ENCODE measurements around the gene GDF2. TPM values are rescaled to one million over a fixed set of nuclear protein-coding genes. Genes with fewer than 3 reads are reported as not detected.

GDF2 gene
- total RNA-seq, 4 donors from 2014 or later: not detected

DNA sequence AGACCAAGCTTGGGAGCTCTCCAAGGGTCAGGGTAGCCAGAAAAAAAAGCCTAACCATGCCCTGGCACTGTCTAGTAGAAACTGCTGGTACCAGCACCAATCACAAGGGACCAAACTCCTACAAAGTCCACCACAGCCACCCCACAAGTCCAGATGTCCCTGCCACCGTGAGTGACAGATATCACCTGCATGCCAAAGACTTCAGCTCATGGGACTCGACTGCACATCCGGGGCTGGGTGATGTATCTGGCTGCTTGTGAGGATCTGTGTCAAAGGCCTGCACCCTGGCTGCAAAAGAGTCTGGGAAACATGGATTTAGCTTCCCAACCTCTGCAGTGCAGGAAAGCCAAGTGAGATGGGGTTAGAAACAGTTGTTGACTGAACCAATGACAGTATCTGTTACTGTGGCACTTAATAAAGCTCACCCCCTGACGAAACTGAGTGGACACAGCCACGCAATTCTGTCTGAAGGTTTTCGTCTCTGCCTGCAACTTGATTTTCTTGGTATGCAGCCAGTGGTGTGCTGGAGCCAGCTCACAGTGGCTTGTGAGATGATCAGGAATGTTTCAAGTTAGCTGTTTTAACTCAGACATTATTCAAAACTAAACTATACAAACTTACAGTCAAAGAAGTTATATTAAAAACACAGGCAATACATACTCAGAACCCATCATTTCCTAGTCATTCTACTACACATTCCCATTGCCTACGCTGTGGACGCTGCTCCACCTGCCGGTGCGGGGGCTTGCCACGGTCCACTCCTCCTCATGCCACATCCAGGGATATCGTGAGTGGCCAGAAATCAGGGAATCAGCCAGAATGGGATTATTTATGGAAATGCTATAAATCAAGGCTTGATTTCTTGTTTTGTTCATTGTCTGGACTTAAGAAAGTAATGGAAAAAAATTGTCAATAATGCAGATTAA lies 52.6 kb downstream of the GDF2 start:
- intact Hi-C loops (cut with DNase I): no loop called here
- no peak for DNase-seq
- Histone ChIP-seq H3K4me3 (no peak overlapping the region), H3K9me3 (no peaks in the 10 kb centered on the region), H3K36me3 (no peaks in the 10 kb centered on the region), H3K27ac (no peak overlapping the region), H3K4me1 (no peaks in the 10 kb centered on the region), H3K27me3 (peaks cover 0 to 19% (median 0%) of the 10 kb centered on the region in 4 donors)
- TF ChIP-seq POLR2A (IDR thresholded peaks at IDR 0.05) (no peak), CTCF (IDR thresholded peaks at IDR 0.05) (no peak)
- WGBS, 2 donors: 59 to 74% methylated on average over 9 to 10 of the region's 12 CpGs

GRCh38 chr10:47376522-47377220 lies 54.4 kb downstream of the GDF2 start:
- H3K27me3 ChIP-seq: peaks cover 0 to 19% (median 0%) of the 10 kb centered on the region in 4 donors
- no peak overlapping the region for H3K4me3 ChIP-seq
- TF ChIP-seq POLR2A (IDR thresholded peaks at IDR 0.05) (no peak), CTCF (IDR thresholded peaks at IDR 0.05) (no peak)
- H3K27ac ChIP-seq: no peak overlapping the region
- no peaks in the 10 kb centered on the region for H3K36me3 ChIP-seq
- DNase-seq: no peak
- no peaks in the 10 kb centered on the region for H3K9me3 ChIP-seq
- intact Hi-C loops (cut with DNase I): no loop called here
- no peaks in the 10 kb centered on the region for H3K4me1 ChIP-seq
- 68 to 69% methylated on average over 4 to 10 of the region's 10 CpGs for WGBS, 2 donors

Other genes starting within 250 kb of the GDF2 start
- gene GDF10, start 22.3 kb upstream of the GDF2 start, total RNA-seq: 10 to 100 TPM in 1 of 4 donors, under 1 TPM in 3; 0.29 to 12.6 (median 0.57) TPM
- gene RBP3, start 25.9 kb downstream of the GDF2 start, total RNA-seq: not detected
- 1 to 10 TPM in 1 of 4 donors, under 1 TPM in 3; 0.29 to 1.4 (median 0.73) TPM for gene ZNF488, start 61.8 kb downstream of the GDF2 start, total RNA-seq
- 100 to 1,000 TPM; 101 to 213 (median 180) TPM for gene ANXA8, start 161.7 kb downstream of the GDF2 start, total RNA-seq
- gene FAM25G, start 169.2 kb downstream of the GDF2 start, total RNA-seq: 10 to 100 TPM in 2 of 4 donors, not detected in 2; 10.0 to 30.8 TPM
- 1 to 10 TPM in 3 of 4 donors, under 1 TPM in 1; 0.94 to 8.8 (median 3.3) TPM for gene AGAP9, start 201.2 kb downstream of the GDF2 start, total RNA-seq

Data from esophagus squamous epithelium (tissue), 5 donors.